Type B pancreatic cell (in vitro differentiated cells): ENCODE results near the gene LRFN4. TPM values are rescaled to one million over a fixed set of nuclear protein-coding genes. Genes with fewer than 3 reads are reported as not detected.

Experiments
- DNase-seq: peaks from one replicate; pipeline ENCODE4 v3.0.0; 2021; ENCODE audit warnings: mixed read lengths; ENCODE audit not compliant: unreplicated experiment; ENCODE audit errors: extremely low spot score
- H3K27ac Mint-ChIP-seq: 2 replicates; pipeline ENCODE4 v1.8.0; 2021; ENCODE audit warnings: mild to moderate bottlenecking, mixed read lengths
- H3K27me3 Mint-ChIP-seq: 2 replicates; pipeline ENCODE4 v1.8.0; 2021; ENCODE audit warnings: mixed read lengths
- H3K36me3 Mint-ChIP-seq: 2 replicates; pipeline ENCODE4 v1.8.0; 2021; ENCODE audit warnings: mixed read lengths
- H3K4me1 Mint-ChIP-seq: one replicate; pipeline ENCODE4 v1.8.0; 2021; ENCODE audit warnings: mixed read lengths; ENCODE audit not compliant: unreplicated experiment
- H3K4me3 Mint-ChIP-seq: 2 replicates; pipeline ENCODE4 v1.8.0; 2021; ENCODE audit warnings: mild to moderate bottlenecking, mixed read lengths
- H3K9me3 Mint-ChIP-seq: 2 replicates; pipeline ENCODE4 v1.8.0; 2021; ENCODE audit warnings: mixed read lengths
- total RNA-seq: library from RNA; stranded (reverse); gene quantifications from 2 replicates; pipeline ENCODE4 v1.2.1, GENCODE V29; 2021; ENCODE audit warnings: low replicate concordance
- TF ChIP-seq, protein P1 (sequence below): fragments of 200-600 bp; sonication (generic); conservative IDR thresholded peaks from 2 replicates; pipeline ENCODE4 v1.5.0; 2021; ENCODE audit warnings: antibody characterized with exemption, mild to moderate bottlenecking

LRFN4 gene
- total RNA-seq, 1 donor from 2014 or later = 28.5 TPM

DNA sequence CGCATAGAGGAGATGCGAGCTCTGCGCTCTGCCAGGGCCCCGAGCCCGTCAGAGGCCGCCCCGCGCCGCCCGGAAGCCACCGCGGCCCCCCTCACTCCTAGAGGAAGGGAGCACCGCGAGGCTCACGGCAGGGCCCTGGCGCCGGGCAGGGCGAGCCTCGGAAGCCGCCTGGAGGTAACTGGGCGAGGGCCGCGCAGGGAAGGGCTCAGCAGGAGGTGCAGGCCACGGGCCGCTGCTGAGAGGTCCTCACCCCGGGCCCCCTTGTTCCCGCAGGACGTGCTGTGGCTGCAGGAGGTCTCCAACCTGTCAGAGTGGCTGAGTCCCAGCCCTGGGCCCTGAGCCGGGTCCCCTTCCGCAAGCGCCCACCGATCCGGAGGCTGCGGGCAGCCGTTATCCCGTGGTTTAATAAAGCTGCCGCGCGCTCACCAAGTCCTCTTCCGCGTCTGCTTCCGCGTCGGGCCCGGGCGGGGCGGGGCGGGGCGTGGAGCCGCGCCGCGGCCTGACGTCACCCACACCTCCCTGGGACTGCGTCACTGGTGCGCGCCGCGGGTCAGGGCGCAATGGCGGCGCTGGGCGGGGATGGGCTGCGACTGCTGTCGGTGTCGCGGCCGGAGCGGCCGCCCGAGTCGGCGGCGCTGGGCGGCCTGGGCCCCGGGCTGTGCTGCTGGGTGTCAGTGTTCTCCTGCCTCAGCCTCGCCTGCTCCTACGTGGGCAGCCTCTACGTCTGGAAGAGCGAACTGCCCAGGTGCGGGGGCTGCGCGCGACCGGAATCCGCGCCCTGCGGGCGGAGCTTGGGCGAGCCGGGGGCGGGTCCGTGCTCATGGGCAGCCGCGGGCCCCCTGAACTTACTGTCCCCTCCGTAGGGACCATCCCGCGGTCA, 13.7 kb upstream of the LRFN4 start, which contains the start of gene RCE1:
RCE1 (plus strand) TSS at position 546 of the 880 bp plus-strand sequence; CDS start at position 561, 15 bp downstream.
- Mint-ChIP-seq H3K27ac (peak within 1 kb of the TSS; percentile 92), H3K4me1 (peaks cover 21% of the 10 kb centered on the region), H3K27me3 (no peaks in the 10 kb centered on the region), H3K4me3 (peak within 1 kb of the TSS; percentile 94), H3K9me3 (no peaks in the 10 kb centered on the region), H3K36me3 (peaks cover 4% of the 10 kb centered on the region)
- peak; percentile 94 for DNase-seq
- TF ChIP-seq, protein P1, sequence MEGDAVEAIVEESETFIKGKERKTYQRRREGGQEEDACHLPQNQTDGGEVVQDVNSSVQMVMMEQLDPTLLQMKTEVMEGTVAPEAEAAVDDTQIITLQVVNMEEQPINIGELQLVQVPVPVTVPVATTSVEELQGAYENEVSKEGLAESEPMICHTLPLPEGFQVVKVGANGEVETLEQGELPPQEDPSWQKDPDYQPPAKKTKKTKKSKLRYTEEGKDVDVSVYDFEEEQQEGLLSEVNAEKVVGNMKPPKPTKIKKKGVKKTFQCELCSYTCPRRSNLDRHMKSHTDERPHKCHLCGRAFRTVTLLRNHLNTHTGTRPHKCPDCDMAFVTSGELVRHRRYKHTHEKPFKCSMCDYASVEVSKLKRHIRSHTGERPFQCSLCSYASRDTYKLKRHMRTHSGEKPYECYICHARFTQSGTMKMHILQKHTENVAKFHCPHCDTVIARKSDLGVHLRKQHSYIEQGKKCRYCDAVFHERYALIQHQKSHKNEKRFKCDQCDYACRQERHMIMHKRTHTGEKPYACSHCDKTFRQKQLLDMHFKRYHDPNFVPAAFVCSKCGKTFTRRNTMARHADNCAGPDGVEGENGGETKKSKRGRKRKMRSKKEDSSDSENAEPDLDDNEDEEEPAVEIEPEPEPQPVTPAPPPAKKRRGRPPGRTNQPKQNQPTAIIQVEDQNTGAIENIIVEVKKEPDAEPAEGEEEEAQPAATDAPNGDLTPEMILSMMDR = no peak

DNA sequence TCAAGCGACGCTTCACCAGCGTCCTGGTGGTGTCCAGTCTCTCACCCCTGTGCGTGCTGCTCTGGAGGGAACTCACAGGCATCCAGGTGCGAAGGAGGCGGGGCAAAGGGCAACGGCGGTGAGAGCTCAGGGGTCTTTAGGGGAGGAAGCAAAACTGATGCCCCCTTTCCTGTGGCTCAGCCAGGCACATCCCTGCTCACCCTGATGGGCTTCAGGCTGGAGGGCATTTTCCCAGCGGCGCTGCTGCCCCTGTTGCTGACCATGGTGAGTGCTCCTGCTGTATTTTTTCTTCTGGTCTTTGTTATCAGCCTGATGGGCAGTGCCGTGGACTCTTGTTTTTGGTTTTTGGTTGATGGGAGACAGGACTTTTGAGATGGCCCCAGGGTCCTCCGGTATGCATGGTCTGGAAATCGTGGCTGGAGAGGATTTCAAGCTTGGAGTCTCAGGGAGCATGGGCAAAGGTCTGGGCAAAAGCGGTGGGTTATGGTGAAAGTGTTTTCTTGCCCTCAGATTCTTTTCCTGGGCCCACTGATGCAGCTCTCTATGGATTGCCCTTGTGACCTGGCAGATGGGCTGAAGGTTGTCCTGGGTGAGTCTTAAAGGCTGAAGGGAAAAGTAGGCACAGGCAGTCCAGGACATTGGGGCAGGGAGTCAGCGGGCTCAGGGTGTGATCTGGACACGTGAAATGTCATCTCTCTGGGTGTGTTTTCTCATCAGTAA, 12.9 kb upstream of the LRFN4 start:
- no peak for DNase-seq
- TF ChIP-seq, protein P1 = no peak
- Mint-ChIP-seq H3K36me3 (peaks cover 4% of the 10 kb centered on the region), H3K27ac (peak overlapping the region; percentile 92), H3K4me1 (peaks cover 21% of the 10 kb centered on the region), H3K9me3 (no peaks in the 10 kb centered on the region), H3K4me3 (peak overlapping the region; percentile 94), H3K27me3 (no peaks in the 10 kb centered on the region)

DNA sequence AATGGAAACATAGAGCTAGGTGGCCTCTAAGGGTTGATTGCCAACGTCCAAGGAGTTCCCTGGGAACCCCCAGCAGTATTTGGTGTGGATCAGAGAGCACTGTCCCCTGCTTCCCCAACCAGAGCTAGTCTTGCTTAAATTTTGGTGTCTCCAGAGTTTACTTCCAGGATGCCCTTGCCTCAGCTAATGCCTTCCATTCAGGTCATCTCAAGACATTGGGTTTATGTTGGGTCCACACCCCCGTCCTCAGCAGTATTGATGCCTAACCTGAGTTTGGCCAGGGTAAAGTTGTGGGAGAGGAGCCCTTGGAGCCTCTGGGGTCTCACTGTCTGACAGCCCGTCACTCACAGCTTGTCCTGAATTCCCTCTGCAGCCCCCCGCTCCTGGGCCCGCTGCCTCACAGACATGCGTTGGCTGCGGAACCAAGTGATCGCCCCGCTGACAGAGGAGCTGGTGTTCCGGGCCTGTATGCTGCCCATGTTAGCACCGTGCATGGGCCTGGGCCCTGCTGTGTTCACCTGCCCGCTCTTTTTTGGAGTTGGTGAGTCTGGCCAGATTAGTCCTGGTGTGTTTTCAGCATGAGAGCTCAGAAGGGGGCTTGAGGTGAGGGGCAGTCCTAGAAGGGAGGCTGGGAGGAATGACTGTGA, 12.2 kb upstream of the LRFN4 start:
- TF ChIP-seq, protein P1 = no peak
- Mint-ChIP-seq H3K27me3 (no peaks in the 10 kb centered on the region), H3K27ac (peak overlapping the region; percentile 92), H3K4me3 (peak overlapping the region; percentile 94), H3K36me3 (peaks cover 4% of the 10 kb centered on the region), H3K4me1 (peaks cover 21% of the 10 kb centered on the region), H3K9me3 (no peaks in the 10 kb centered on the region)
- no peak for DNase-seq

DNA sequence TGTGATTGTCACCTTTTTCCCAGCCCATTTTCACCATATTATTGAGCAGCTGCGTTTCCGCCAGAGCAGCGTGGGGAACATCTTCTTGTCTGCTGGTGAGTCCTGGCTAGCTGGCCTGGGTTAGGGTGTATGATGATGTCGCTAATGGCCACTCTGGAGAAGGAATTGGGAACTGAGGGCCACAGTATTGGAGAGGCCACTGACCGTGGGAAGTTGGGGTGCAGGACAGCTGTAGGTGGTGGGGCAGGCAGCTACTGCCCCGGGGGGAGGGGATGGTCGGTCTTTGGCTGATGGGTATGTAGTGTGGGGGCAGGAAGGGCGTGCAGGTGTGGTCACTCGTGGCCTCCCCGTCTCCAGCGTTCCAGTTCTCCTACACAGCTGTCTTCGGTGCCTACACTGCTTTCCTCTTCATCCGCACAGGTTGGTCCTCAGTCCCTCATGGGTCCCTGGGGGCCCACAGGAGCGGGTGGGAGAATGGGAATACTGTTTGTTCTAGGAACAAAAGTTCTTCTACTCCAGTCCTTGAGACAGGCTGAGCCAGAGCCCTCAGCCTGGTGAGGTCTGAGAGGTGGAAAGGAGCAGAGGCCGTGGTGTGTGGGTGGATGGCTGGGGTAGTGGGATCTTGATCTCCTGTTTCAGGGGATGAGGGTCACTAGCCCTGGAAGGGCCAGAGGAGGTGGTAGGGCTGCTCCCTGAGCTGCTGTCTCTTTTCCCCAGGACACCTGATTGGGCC, 11.6 kb upstream of the LRFN4 start:
- DNase-seq = no peak
- H3K27ac Mint-ChIP-seq = peak overlapping the region; percentile 43
- peaks cover 4% of the 10 kb centered on the region for H3K36me3 Mint-ChIP-seq
- TF ChIP-seq, protein P1 = no peak
- no peaks in the 10 kb centered on the region for H3K27me3 Mint-ChIP-seq
- no peaks in the 10 kb centered on the region for H3K9me3 Mint-ChIP-seq
- H3K4me3 Mint-ChIP-seq = peak overlapping the region; percentile 94
- H3K4me1 Mint-ChIP-seq = peaks cover 21% of the 10 kb centered on the region

DNA sequence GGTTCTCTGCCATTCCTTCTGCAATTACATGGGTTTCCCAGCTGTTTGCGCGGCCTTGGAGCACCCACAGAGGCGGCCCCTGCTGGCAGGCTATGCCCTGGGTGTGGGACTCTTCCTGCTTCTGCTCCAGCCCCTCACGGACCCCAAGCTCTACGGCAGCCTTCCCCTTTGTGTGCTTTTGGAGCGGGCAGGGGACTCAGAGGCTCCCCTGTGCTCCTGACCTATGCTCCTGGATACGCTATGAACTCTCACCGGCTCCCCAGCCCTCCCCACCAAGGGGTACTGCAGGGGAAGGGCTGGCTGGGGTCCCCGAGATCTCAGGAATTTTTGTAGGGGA, 11.0 kb upstream of the LRFN4 start:
- DNase-seq = no peak
- H3K27me3 Mint-ChIP-seq = no peaks in the 10 kb centered on the region
- TF ChIP-seq, protein P1 = no peak
- H3K4me1 Mint-ChIP-seq = peaks cover 21% of the 10 kb centered on the region
- H3K4me3 Mint-ChIP-seq = peak overlapping the region; percentile 94
- no peak overlapping the region for H3K27ac Mint-ChIP-seq
- H3K36me3 Mint-ChIP-seq = peaks cover 4% of the 10 kb centered on the region
- H3K9me3 Mint-ChIP-seq = no peaks in the 10 kb centered on the region
